DMS53 (cell line): ENCODE data around the gene EED.
"Not testable (repeated sequence)": the region's sequence is repeated elsewhere in the genome, so short reads cannot be mapped to it uniquely, and the experiment has no call there.

Source experiments
- DNase-seq: peaks from one replicate; lab custom pipeline; 2025; lab: John Stamatoyannopoulos, UW

EED gene

GRCh38 chr11:86218125-86219084 is 26.1 kb upstream of the EED start:
- DNase-seq = peak; percentile 91

GRCh38 chr11:86219311-86220193 is 25.0 kb upstream of the EED start:
- DNase-seq = no peak

GRCh38 chr11:86220653-86221052 is 23.9 kb upstream of the EED start:
- DNase-seq = no peak

- no peak for DNase-seq
These were observed 22.5 kb upstream of the EED start for GRCh38 chr11:86222081-86222480.

GRCh38 chr11:86224575-86224974 is 20.0 kb upstream of the EED start:
- DNase-seq = not testable (repeated sequence)

- not testable (repeated sequence) for DNase-seq
These were observed 19.2 kb upstream of the EED start for GRCh38 chr11:86225344-86225743.

GRCh38 chr11:86228269-86229038 is 16.1 kb upstream of the EED start:
- no peak for DNase-seq

- not testable (repeated sequence) for DNase-seq
These were observed 15.6 kb upstream of the EED start for GRCh38 chr11:86229039-86229330.

- no peak for DNase-seq
These were observed 14.3 kb upstream of the EED start for GRCh38 chr11:86230179-86230804.

- DNase-seq = no peak
These were observed 13.6 kb upstream of the EED start for GRCh38 chr11:86230921-86231434.

- no peak for DNase-seq
These were observed 12.0 kb upstream of the EED start for GRCh38 chr11:86232556-86232955.

- DNase-seq = no peak
These were observed 9.6 kb upstream of the EED start for GRCh38 chr11:86234831-86235461.

- DNase-seq = no peak
These were observed 7.2 kb upstream of the EED start for GRCh38 chr11:86237267-86237804.

GRCh38 chr11:86240164-86240563 is 4.4 kb upstream of the EED start:
- DNase-seq = no peak

GRCh38 chr11:86241956-86242535 is 2.5 kb upstream of the EED start:
- DNase-seq = no peak

GRCh38 chr11:86243396-86243795 is 1.2 kb upstream of the EED start:
- DNase-seq = no peak

- DNase-seq = peak; percentile 99
These were observed 461 bp upstream of the EED start for GRCh38 chr11:86244063-86244521.

- peak; percentile 50 for DNase-seq
These were observed 1.1 kb downstream of the EED start for GRCh38 chr11:86245369-86246292.

GRCh38 chr11:86246293-86246675 is 1.7 kb downstream of the EED start:
- no peak for DNase-seq
